ENCODE results near the gene OR2F2. TPM values are rescaled to one million over a fixed set of nuclear protein-coding genes. Genes with fewer than 3 reads are reported as not detected.

OR2F2 gene, protein sequence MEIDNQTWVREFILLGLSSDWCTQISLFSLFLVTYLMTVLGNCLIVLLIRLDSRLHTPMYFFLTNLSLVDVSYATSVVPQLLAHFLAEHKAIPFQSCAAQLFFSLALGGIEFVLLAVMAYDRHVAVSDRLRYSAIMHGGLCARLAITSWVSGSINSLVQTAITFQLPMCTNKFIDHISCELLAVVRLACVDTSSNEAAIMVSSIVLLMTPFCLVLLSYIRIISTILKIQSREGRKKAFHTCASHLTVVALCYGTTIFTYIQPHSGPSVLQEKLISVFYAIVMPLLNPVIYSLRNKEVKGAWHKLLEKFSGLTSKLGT
- not detected for total RNA-seq
- long read RNA-seq = 0 reads

DNA sequence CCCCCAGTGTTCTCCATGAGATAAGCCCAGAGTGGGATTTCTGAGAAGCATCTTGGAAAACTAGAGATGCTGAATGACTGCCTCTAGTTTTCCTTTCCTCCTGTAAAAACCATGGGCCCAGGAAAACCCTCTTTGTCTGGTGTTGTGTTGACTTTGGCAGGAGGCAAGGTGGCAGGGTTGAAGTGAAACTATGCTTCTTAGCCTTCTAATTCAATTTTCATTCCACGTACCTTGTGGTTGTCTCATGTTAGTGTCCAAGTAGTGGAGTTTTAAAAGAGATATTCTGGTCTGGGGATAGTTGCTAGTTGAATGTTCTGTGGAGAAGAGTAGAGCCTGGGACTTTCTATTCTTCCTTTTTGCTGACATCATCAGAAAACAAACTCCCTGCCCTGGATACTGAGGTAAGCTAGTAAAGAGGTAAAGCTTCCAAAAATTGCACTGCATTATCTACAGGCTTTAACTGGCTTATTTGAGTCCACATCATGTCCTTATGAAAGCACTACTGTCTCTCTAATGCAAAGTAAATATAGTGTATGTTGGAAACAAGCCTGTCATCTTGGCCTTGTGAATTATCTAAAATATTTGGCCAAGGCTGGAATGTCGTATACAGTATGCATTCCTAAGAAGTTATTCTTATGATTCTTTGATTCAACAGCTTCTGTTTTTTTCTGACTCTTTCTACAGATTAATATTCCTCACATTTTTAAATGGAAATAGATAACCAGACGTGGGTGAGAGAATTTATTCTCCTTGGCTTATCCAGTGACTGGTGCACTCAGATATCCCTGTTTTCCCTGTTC, at the start of gene OR2F2:
Gene OR2F2 (plus strand): TSS at position 708 of the 800 bp plus-strand sequence. CDS start 0 bp downstream, at position 708.
- intact Hi-C loops (cut with DNase I) = no loop called here
- DNase-seq = no peak
- ATAC-seq = peak in 1 of 2 donors; percentile 20

DNA sequence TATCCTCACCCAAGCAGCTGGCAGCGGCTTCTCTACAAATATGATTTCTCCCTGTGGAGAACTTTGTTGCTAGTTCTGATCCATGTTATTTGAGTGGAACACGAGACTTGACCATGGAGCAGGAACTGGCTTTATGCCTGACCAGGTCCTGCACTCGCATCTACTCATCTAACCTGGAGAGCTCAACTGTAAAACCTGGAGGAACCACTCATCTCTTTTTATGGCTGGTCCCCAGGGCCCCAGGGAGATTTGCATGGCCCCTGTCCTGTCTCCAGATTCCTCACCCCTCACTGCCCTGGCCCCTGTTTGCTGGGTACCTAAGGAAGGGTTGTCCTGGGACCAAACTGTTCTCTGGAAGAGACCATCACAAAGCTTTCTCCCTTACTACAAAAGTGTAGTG, 49.1 kb upstream of the OR2F2 start:
- intact Hi-C loops (cut with DNase I) = no loop called here
- ATAC-seq (no peak), DNase-seq (no peak)

DNA sequence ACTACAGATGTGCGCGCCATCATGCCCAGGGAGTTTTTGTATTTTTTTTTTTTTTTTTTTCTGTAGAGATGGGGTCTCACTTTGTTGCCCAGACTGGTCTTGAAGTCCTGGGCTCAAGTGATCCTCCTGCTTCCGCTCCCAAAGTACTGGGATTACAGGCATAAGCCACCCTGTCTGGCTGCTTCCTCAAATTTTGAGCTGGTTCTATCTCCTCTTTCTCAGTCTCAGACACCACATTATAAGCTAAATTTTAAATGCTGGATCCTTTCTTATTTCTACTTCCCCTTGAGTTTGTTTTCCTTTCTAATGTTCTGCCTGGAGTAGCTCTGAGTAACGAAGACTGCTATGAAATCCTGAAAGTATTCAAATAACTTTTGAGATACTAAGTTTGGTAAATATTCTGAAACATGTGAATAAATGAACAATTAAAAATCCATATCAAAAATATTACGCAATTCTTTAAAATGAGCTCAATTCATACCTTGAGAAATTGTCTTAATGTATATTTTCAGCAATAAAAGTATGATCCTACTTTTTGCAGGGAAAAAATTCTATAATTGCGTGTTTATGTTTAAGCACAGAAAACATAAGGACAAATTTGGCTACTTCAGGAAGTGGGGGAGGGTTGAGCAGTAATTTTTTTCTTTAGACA, 48.1 kb upstream of the OR2F2 start:
- DNase-seq = no peak
- intact Hi-C loops (cut with DNase I) = no loop called here
- ATAC-seq = no peak

DNA sequence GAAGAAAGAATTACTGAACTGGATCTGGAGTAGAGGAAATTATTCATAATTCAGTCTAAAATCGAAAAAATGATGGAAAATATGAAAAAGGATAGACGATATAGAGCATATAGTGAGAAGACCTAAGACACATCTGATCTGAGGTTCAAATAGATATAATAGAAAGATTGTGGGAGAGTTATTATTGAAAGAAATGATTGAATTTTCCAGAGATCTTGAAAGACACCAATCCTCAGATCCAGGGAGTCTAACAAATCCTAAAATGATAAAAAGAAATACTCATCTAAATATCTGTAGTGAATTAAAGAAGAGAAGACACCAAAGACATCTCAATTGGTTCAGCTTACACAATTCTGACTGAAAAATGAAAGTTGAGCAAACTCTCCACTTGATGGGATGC, 46.0 kb upstream of the OR2F2 start:
- intact Hi-C loops (cut with DNase I) = no loop called here
- ATAC-seq = no peak
- no peak for DNase-seq

DNA sequence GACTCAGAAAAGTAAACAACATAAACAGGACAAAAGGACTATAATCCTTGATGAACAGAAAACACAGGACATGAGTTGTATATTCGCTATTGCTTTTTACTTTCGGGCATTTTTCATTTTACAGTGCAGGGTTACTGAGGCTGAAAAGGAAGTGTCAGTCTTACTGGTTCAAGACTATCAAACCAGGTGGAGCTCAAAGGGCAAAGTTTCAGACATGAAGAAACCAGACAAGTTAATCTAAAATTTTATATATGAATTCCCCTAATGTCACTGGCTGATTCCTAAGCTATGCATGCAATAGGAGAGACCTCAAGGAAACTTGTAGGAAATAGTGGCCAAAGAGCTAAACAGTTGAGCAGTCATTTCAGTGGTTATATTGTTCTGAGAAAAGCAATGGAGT, 44.5 kb upstream of the OR2F2 start:
- intact Hi-C loops (cut with DNase I) = no loop called here
- DNase-seq (no peak), ATAC-seq (no peak)

DNA sequence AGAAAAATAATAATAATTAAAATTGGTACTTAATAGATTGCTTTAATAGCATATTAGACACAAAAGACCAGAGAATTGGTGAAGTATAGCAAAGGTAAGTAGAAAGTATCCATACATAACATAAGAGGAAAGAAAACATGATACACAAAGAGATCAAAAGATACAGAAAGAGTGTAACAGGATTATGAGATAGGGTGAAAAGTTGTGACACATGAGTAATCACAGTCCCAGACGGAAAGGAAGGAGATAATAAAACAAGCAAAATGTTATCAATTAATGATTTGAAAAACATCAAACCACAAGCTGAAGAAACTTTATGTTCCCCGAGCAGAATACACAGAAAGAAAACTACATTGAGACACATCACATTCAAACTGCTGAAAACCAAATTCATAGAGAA, 43.6 kb upstream of the OR2F2 start:
- ATAC-seq (no peak), DNase-seq (no peak)
- intact Hi-C loops (cut with DNase I) = no loop called here

DNA sequence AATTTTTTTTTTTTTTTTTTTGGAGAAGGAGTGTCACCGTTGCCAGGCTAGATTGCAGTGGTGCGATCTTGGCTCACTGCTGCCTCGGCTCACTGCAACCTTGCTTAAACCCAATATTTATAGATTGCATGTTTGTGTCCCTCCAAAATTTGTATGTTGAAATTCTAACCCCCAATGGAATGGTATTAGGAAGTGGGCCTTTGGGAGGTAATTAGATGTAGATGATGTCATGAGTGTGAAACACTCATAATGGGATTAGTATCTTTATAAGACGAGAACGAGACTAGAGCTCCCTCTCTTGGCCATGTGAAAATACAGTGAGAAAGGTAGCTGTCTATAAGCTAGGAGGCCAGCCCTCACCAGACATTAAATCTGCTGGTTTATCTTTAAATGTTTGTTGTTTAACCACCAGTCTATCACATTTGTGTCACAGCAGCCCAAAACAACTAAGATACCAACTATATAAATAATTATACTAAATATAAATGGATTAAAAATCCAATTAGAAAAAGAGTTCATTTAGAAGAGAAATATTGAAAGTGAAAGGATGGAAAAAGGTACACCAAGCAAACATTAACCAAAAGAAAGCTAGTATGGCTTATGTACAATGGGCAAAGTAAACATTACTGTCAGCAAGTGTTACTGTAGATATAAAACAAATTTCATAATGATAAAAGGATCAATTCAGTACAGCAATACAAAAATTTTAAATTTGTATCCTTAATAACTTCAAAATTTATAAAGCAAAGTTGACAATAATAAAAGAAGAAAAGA, 42.3 kb upstream of the OR2F2 start:
- ATAC-seq (peak in 1 of 2 donors; percentile 27), DNase-seq (no peak)
- intact Hi-C loops (cut with DNase I) = no loop called here

DNA sequence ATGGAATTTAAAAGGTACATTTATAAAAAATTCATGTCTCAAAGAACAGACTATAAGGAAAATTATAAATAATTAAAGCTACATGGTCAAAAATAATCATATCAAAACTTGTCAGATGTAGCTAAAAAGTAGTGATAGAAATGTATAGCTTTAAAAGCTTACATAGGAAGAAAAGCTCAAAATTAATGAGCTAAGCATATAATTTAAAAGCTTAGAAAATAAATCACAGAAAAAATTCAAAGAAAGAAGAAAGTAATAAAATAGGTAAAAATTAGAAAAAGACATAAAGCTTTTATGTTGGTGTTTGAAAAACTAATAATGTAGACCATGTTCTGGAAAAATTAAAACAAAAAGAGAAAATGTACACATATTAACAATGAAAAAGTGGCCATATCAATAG, 38.4 kb upstream of the OR2F2 start:
- ATAC-seq (no peak), DNase-seq (no peak)
- intact Hi-C loops (cut with DNase I) = no loop called here

DNA sequence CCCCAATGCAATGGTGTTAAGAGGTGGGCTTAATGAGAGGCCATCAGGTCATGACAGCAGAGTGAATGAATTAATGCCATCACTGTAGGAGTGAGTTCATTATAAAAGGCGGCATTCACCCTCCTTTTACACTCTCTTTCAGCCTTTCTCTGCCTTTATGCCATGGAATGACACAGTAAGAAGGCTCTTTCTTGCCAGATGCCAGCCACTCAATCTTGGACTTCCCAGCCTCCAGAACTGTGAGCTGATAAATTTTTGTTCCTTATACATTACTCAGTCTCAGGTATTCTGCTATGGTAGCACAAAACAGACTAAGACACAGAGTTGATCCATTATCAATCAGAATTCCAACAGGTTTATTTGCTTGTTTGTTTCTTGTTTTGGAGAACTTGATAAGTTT, 36.2 kb upstream of the OR2F2 start:
- intact Hi-C loops (cut with DNase I) = no loop called here
- ATAC-seq = no peak
- no peak for DNase-seq

DNA sequence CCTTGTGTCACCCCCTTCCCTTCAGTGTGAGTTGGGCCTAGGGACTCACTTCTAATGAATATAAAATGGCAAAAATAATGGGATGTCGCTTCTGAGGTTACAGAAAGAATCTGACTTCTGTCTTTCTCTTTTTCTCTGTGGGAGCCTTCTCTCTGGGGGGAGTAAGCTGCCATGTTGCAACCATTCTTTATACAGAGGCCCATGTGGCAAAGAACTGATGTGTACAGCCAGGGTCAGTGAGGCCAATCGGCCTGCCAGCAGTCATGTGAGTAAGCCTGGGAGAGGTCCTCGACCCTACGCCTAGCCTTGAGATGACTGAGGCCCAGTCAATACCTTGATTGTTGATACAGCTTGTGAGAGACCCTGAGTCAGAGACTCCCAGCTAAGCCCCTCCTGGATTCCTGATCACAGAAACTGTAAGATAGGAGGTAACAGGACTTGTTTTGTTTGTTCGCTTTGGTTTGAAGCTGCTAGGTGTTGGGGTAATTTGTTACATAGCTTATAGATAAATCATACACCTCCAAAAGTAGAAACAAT, 34.7 kb upstream of the OR2F2 start:
- intact Hi-C loops (cut with DNase I) = no loop called here
- ATAC-seq = no peak
- DNase-seq = no peak

DNA sequence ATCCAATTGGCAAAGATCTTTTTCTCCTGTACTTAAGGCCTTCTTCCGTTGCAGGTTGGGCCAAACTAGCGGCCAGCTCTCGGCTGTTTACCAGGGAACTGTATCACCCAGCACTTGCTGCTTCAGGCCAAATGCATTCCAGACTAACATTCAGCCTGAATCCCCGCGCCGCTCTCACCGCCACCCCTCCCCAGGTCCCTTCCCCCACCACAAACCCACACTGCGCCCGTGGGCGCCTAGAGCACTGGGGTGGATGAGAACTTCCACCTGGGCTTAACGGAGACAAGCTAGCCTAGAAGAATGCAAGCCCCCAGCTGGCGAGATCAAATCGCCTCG, 33.7 kb upstream of the OR2F2 start:
- intact Hi-C loops (cut with DNase I) = no loop called here
- ATAC-seq = peak; percentile 45 to 63
- peak; percentile 44 for DNase-seq

DNA sequence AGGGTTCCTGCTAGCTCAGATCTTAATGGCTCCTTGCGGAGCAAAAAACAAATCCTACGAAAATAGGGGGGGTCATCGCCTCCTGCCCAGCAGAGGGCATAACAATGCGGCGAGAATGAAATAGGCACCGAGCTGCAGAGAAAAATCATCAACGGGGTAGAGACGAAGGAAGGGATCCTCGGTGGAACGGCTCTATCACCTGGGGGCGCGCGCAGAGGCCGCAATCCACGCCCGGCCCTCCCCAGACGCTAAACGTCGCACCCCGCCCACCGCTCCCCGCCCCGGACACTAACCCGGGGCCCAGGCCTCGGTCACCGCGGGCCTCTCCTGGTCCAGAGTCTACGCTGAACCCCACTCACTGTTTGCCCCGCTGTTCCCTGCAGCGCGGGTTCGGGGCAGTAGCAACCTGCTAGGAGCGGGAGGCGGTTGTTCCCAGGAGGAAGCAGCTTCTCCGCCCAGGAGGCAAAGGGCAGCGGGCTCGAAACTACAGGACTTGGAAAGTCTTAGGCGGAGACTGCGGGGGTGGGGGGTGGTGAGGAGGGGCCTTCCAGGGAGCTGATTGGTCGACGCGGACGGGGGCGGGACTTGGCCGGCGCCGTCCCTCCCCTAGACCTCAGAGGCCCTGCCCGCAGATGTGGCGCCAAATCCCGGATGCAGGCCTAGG, 33.2 kb upstream of the OR2F2 start, which contains the start of gene TCAF1:
Gene TCAF1 (minus strand): TSS at position 509 of the 664 bp plus-strand sequence. CDS start 25,568 bp downstream, outside the sequence.
- DNase-seq = peak; percentile 96
- peak; percentile 98 to 99 for ATAC-seq
- intact Hi-C loops (cut with DNase I) = no loop called here

DNA sequence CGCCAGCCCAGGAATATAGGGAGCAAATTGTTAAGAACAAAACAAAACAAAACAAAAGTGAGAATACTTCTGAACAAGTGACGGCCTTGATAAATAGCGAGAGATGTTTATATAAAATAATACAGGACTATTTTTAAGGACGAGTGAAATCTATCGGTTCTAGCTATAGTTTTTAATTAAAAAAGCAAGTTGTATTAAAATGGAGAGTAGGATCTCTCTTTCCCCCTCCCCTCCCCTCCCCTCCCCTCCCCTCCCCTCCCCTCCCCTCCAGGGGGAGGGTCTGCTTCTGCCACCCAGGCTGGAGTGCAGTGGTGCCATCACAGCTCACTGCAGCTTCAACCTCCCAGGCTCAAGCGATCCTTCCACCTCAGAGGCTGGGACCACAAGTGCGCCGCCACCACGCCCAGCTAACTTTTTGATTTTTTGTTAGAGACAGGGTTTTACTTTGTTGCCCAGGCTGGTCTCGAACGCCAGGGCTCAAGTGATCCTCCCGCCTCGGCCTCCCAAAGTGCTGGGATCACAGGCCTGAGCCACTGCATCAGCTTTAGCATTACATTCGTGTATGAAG, 32.6 kb upstream of the OR2F2 start:
- no peak for DNase-seq
- ATAC-seq = no peak
- intact Hi-C loops (cut with DNase I) = no loop called here

DNA sequence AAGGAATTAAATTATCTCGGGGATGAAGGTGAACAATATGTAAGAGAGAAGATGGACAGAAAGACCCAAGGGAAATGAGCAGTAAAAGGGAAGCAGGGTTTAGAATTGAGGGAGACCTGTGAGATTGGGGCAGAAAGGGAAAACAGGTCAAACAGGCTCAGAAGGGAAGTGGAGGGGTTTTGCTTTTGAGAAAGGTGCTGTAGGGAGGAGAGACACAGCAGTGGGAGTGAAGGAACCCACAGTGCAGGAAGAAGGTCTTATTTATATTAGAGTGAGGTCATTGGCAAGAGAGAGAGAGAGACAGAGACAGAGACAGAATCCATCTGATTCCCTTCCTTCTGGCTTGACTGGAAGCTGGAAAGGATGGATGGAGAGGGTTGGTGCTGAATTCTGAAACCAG, 29.5 kb upstream of the OR2F2 start:
- ATAC-seq = no peak
- intact Hi-C loops (cut with DNase I) = no loop called here
- no peak for DNase-seq

DNA sequence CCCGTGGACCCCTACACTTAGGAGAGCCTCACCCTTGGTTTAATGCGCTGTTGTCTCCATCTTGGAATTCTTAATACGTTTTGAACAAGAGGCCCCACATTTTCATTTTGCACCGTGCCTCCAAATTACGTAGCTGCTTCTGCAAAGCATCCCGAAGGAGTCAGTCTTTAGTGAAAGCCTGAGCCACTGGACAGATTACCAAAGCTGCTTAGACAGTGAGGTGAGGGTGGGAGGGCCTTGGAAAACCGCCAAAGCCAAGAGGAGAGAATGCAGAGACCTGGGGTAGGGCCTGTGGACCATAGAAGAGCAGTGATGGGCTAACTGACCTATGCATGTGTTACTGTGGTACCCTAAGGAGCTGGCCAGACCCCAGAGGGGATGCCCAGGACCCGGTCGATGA, 28.9 kb upstream of the OR2F2 start:
- DNase-seq (no peak), ATAC-seq (no peak)
- intact Hi-C loops (cut with DNase I) = no loop called here

DNA sequence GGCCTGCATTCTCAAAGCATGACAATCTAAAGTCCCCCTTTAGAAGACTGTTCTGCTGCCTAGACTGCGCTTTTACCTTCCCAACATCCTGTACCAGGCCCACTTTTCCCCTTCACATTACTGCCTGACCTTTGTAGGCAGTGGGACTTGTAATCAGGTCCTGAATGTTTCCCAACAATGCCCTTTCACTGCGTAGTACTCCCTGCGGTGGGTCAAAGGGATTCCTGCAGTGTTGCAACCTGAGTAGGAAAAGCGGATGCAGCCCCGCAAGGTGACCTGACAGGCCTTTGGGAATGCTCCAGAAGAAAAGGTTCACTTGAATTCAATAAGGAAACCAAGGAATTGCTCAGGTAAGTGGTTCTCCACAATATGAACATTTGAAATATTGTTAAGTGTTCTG, 28.1 kb upstream of the OR2F2 start:
- DNase-seq (no peak), ATAC-seq (no peak)
- intact Hi-C loops (cut with DNase I) = no loop called here

DNA sequence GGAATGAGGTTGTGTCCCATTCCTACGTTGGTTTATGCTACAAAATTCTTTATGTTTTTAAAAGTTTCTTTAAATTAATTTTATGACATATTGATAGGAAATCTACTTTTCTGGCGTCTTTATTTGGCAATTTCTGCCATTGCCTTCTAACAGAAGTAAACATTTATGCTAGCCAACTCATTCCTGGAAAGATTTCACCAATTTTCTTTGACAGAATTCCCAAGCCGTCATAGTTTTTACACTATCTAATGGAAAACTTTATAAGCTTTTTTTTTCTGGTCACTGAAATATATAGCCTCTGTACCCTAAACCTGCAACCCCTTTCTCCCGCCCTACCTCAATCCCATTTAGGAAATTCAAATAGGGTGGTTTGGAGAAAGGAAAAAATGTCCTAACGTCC, 26.9 kb upstream of the OR2F2 start:
- ATAC-seq = no peak
- no peak for DNase-seq
- intact Hi-C loops (cut with DNase I) = no loop called here

DNA sequence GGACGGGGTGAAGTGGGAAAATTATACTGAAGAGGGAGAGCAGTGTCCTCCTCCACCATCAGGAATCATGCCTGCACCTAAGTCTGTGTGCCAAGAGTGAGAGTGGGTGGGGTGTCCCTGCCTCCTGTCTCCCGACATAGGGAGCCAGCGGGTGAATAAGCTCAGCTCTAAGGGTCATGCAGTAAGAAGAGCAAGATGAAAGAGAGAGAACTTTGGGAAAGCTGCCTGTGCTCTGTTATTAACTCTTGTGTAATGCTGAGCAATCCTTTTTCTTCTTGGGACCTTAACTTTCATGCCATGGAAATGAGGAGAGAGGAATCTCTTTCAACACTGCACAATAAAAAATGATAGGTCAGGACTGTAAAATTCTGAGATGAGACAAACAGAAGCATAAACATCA, 25.2 kb upstream of the OR2F2 start:
- intact Hi-C loops (cut with DNase I) = no loop called here
- DNase-seq = no peak
- ATAC-seq = peak in 1 of 2 donors; percentile 20
